Epithelial cell of esophagus (primary cell): Measurements from ENCODE around the gene MAP3K21.

Experiments used
- DNase-seq: peaks from one replicate; pipeline ENCODE4 v3.0.0; 2010; ENCODE audit warnings: low read depth
- H3K4me3 ChIP-seq: 2 replicates; pipeline ENCODE4 v1.5.1; 2011; ENCODE audit warnings: mild to moderate bottlenecking, low read length, control low read depth
- CTCF ChIP-seq: IDR thresholded peaks from 2 replicates; pipeline ENCODE4 v1.5.1; 2011; ENCODE audit warnings: low read depth, mild to moderate bottlenecking, low read length, control low read depth, inconsistent platforms; ENCODE audit not compliant: insufficient read depth; ENCODE audit errors: missing control alignments

Gene MAP3K21

GRCh38 chr1:233372218-233373120 lies 44.9 kb downstream of the MAP3K21 start:
- no peak for DNase-seq
- no peak overlapping the region for H3K4me3 ChIP-seq
- no peak for TF ChIP-seq CTCF

GRCh38 chr1:233373226-233373625 lies 45.7 kb downstream of the MAP3K21 start:
- no peak overlapping the region for H3K4me3 ChIP-seq
- DNase-seq: no peak
- no peak for TF ChIP-seq CTCF

- DNase-seq: no peak
- H3K4me3 ChIP-seq: no peak overlapping the region
- no peak for TF ChIP-seq CTCF
Measured at GRCh38 chr1:233375653-233376052, 48.1 kb downstream of the MAP3K21 start.

- TF ChIP-seq CTCF: no peak
- no peak for DNase-seq
- H3K4me3 ChIP-seq: no peak overlapping the region
Measured at GRCh38 chr1:233376382-233377110, 49.0 kb downstream of the MAP3K21 start.

GRCh38 chr1:233379869-233380438 lies 52.4 kb downstream of the MAP3K21 start:
- DNase-seq: no peak
- H3K4me3 ChIP-seq: no peak overlapping the region
- TF ChIP-seq CTCF: no peak

- no peak overlapping the region for H3K4me3 ChIP-seq
- no peak for DNase-seq
- TF ChIP-seq CTCF: no peak
Measured at GRCh38 chr1:233381806-233382205, 54.3 kb downstream of the MAP3K21 start.
